Activated CD8-positive, alpha-beta T cell treated with anti-CD3 and anti-CD28 coated beads, Interleukin-2, amount 10 ng/mL, durations not matched to agents 7 days and 5 days (primary cell): ENCODE data around the gene KIF17. TPM values are rescaled to one million over a fixed set of nuclear protein-coding genes. Genes with fewer than 3 reads are reported as not detected.

Experiments
- ATAC-seq: fragments of 150-1000 bp; cut with Tn5 transposase; one replicate; pipeline ENCODE4 v1.10.0; 2021; ENCODE audit warnings: moderate library complexity
- CTCF ChIA-PET: fragments of 350-600 bp; sonication (Branson Sonifier 250); formaldehyde crosslinking; loops from one replicate; lab custom pipeline; 2021; ENCODE audit warnings: antibody characterized with exemption; lab: Charles Lee
- POLR2A ChIA-PET: fragments of 350-600 bp; sonication (Branson Sonifier 250); formaldehyde crosslinking; loops from one replicate; lab custom pipeline; 2021; ENCODE audit warnings: antibody characterized with exemption; lab: Charles Lee
- DNase-seq: peaks from one replicate; pipeline ENCODE4 v3.0.0-alpha.2; 2020
- H3K27ac Mint-ChIP-seq: one replicate; pipeline ENCODE4 v1.8.0; 2021; ENCODE audit warnings: mild to moderate bottlenecking, mixed read lengths
- H3K27me3 Mint-ChIP-seq: one replicate; pipeline ENCODE4 v1.8.0; 2021; ENCODE audit warnings: low read depth, mixed read lengths
- H3K36me3 Mint-ChIP-seq: one replicate; pipeline ENCODE4 v1.8.0; 2021; ENCODE audit warnings: low read depth, mixed read lengths
- H3K4me1 Mint-ChIP-seq: one replicate; pipeline ENCODE4 v1.8.0; 2021; ENCODE audit warnings: low read depth, mixed read lengths
- H3K4me3 Mint-ChIP-seq: one replicate; pipeline ENCODE4 v1.8.0; 2021; ENCODE audit warnings: mild to moderate bottlenecking, mixed read lengths
- H3K9me3 Mint-ChIP-seq: one replicate; pipeline ENCODE4 v1.8.0; 2022; ENCODE audit warnings: mixed read lengths; ENCODE audit not compliant: insufficient read depth
- total RNA-seq, 2 experiments: library from RNA; stranded (reverse); gene quantifications; one replicate each; pipeline ENCODE4 v1.2.3, GENCODE V29; 2021

KIF17 gene
- total RNA-seq, 2 experiments from 2014 or later: not detected

- H3K27me3 Mint-ChIP-seq: no peaks in the 10 kb centered on the region
- H3K36me3 Mint-ChIP-seq: peaks cover 45% of the 10 kb centered on the region
- DNase-seq (no peak), ATAC-seq (no peak)
- H3K4me3 Mint-ChIP-seq: no peak overlapping the region
- H3K27ac Mint-ChIP-seq: no peak overlapping the region
- H3K4me1 Mint-ChIP-seq: no peaks in the 10 kb centered on the region
- POLR2A ChIA-PET: no interaction called here
- CTCF ChIA-PET: interaction anchor here (1.1 kb wide), 1 partner anchor 16 kb away, joined by 4 read pairs; the partner anchor contains the start of gene PINK1
- no peaks in the 10 kb centered on the region for H3K9me3 Mint-ChIP-seq
Observed at GRCh38 chr1:20648946-20649345, 68.9 kb downstream of the KIF17 start.

- H3K36me3 Mint-ChIP-seq: peaks cover 40% of the 10 kb centered on the region
- no peak for DNase-seq
- ChIA-PET POLR2A (no interaction called here), CTCF (interaction anchor here (0.8 kb wide), 1 partner anchor 16 kb away, joined by 3 read pairs; no protein-coding TSS in a partner anchor)
- no peak overlapping the region for H3K27ac Mint-ChIP-seq
- no peaks in the 10 kb centered on the region for H3K9me3 Mint-ChIP-seq
- ATAC-seq: no peak
- no peaks in the 10 kb centered on the region for H3K27me3 Mint-ChIP-seq
- H3K4me3 Mint-ChIP-seq: no peak overlapping the region
- H3K4me1 Mint-ChIP-seq: no peaks in the 10 kb centered on the region
Observed at GRCh38 chr1:20648438-20648837, 69.4 kb downstream of the KIF17 start.

- H3K27me3 Mint-ChIP-seq: no peaks in the 10 kb centered on the region
- no peak overlapping the region for H3K4me3 Mint-ChIP-seq
- H3K4me1 Mint-ChIP-seq: no peaks in the 10 kb centered on the region
- ChIA-PET POLR2A (interaction anchor here (0.7 kb wide), 1 partner anchor 107 kb away, joined by 3 read pairs; no protein-coding TSS in a partner anchor), CTCF (interaction anchor here (1.5 to 2.0 kb wide), 2 partner anchors 10 to 16 kb away, joined by 4 to 5 read pairs; partner anchors contain the start of gene DDOST)
- ATAC-seq (no peak), DNase-seq (no peak)
- no peak overlapping the region for H3K27ac Mint-ChIP-seq
- H3K36me3 Mint-ChIP-seq: peaks cover 13% of the 10 kb centered on the region
- no peaks in the 10 kb centered on the region for H3K9me3 Mint-ChIP-seq
Observed at GRCh38 chr1:20645414-20645813, 72.4 kb downstream of the KIF17 start.

GRCh38 chr1:20644416-20644815 is 73.4 kb downstream of the KIF17 start:
- no peak for DNase-seq
- no peaks in the 10 kb centered on the region for H3K27me3 Mint-ChIP-seq

GRCh38 chr1:20643080-20643479 is 74.7 kb downstream of the KIF17 start:
- ATAC-seq: no peak
- Mint-ChIP-seq H3K4me1 (no peaks in the 10 kb centered on the region), H3K27me3 (no peaks in the 10 kb centered on the region), H3K4me3 (no peak overlapping the region), H3K27ac (no peak overlapping the region), H3K36me3 (no peaks in the 10 kb centered on the region), H3K9me3 (no peaks in the 10 kb centered on the region)
- ChIA-PET CTCF (interaction anchor here (2.9 kb wide), 1 partner anchor 10 kb away, joined by 11 read pairs; the partner anchor contains the start of gene PINK1), POLR2A (no interaction called here)
- DNase-seq: no peak

More at GRCh38 chr1:20644416-20644815, 73.4 kb downstream of the KIF17 start:
- Mint-ChIP-seq H3K4me1 (no peaks in the 10 kb centered on the region), H3K27ac (no peak overlapping the region), H3K36me3 (peaks cover 5% of the 10 kb centered on the region), H3K4me3 (no peak overlapping the region), H3K9me3 (no peaks in the 10 kb centered on the region)
- CTCF ChIA-PET: no interaction called here
- no peak for ATAC-seq
- POLR2A ChIA-PET: no interaction called here

- DNase-seq (no peak), ATAC-seq (no peak)
- H3K9me3 Mint-ChIP-seq: no peaks in the 10 kb centered on the region
- H3K27ac Mint-ChIP-seq: no peak overlapping the region
- H3K36me3 Mint-ChIP-seq: no peaks in the 10 kb centered on the region
- ChIA-PET POLR2A (interaction anchor here (0.6 to 1.2 kb wide), 2 partner anchors 9 to 93 kb away, joined by 3 to 4 read pairs; no protein-coding TSS in a partner anchor), CTCF (interaction anchor here (1.8 to 2.9 kb wide), 2 partner anchors 9 to 120 kb away, joined by 6 to 11 read pairs; partner anchors contain the start of gene PINK1)
- H3K27me3 Mint-ChIP-seq: no peaks in the 10 kb centered on the region
- no peak overlapping the region for H3K4me3 Mint-ChIP-seq
- no peaks in the 10 kb centered on the region for H3K4me1 Mint-ChIP-seq
Observed at GRCh38 chr1:20641975-20642374, 75.8 kb downstream of the KIF17 start.

GRCh38 chr1:20640183-20640597 is 77.6 kb downstream of the KIF17 start:
- Mint-ChIP-seq H3K36me3 (no peaks in the 10 kb centered on the region), H3K9me3 (no peaks in the 10 kb centered on the region), H3K4me3 (no peak overlapping the region), H3K27me3 (no peaks in the 10 kb centered on the region), H3K4me1 (no peaks in the 10 kb centered on the region), H3K27ac (no peak overlapping the region)
- POLR2A ChIA-PET: no interaction called here
- peak; percentile 76 for ATAC-seq
- peak; percentile 76 for DNase-seq
- CTCF ChIA-PET: interaction anchor here (1.1 to 1.9 kb wide), 3 partner anchors 10 to 65 kb away, joined by 3 to 5 read pairs (median 5); partner anchors contain the start of gene DDOST

GRCh38 chr1:20636785-20637347 is 80.9 kb downstream of the KIF17 start:
- CTCF ChIA-PET: interaction anchor here (1.7 kb wide), 1 partner anchor 115 kb away, joined by 4 read pairs; no protein-coding TSS in a partner anchor
- Mint-ChIP-seq H3K27me3 (no peaks in the 10 kb centered on the region), H3K9me3 (no peaks in the 10 kb centered on the region), H3K4me3 (no peak overlapping the region), H3K4me1 (peaks cover 10% of the 10 kb centered on the region), H3K27ac (no peak overlapping the region), H3K36me3 (no peaks in the 10 kb centered on the region)
- ATAC-seq (no peak), DNase-seq (no peak)
- POLR2A ChIA-PET: interaction anchor here (1.9 kb wide), 1 partner anchor 24 kb away, joined by 5 read pairs; no protein-coding TSS in a partner anchor

- peak; percentile 33 for DNase-seq
- ATAC-seq: peak; percentile 53
- H3K9me3 Mint-ChIP-seq: no peaks in the 10 kb centered on the region
- H3K27ac Mint-ChIP-seq: no peak overlapping the region
- peak overlapping the region; percentile 80 for H3K4me3 Mint-ChIP-seq
- ChIA-PET POLR2A (interaction anchor here (2.3 kb wide), 1 partner anchor 152 kb away, joined by 6 read pairs; the partner anchor contains the start of gene HP1BP3), CTCF (interaction anchor here (0.6 to 4.7 kb wide), 13 partner anchors 11 to 752 kb away, joined by 3 to 58 read pairs (median 6); partner anchors contain the start of genes DDOST, MUL1 and OTUD3)
- H3K36me3 Mint-ChIP-seq: no peaks in the 10 kb centered on the region
- peaks cover 10% of the 10 kb centered on the region for H3K4me1 Mint-ChIP-seq
- H3K27me3 Mint-ChIP-seq: peaks cover 2% of the 10 kb centered on the region
Observed at GRCh38 chr1:20634594-20635084, 83.2 kb downstream of the KIF17 start.

GRCh38 chr1:20634065-20634593 is 83.7 kb downstream of the KIF17 start:
- Mint-ChIP-seq H3K9me3 (no peaks in the 10 kb centered on the region), H3K36me3 (no peaks in the 10 kb centered on the region), H3K4me3 (peak overlapping the region; percentile 80), H3K27ac (peak overlapping the region; percentile 34), H3K27me3 (peaks cover 2% of the 10 kb centered on the region), H3K4me1 (peaks cover 10% of the 10 kb centered on the region)
- DNase-seq: peak; percentile 42
- POLR2A ChIA-PET: interaction anchor here (0.6 to 2.3 kb wide), 6 partner anchors 10 to 1391 kb away, joined by 3 to 6 read pairs (median 4); partner anchors contain the start of gene HP1BP3
- CTCF ChIA-PET: interaction anchor here (0.6 to 4.7 kb wide), 33 partner anchors 8 to 752 kb away, joined by 3 to 58 read pairs (median 4); partner anchors contain the start of genes CDA, DDOST, MUL1 and OTUD3
- ATAC-seq: peak; percentile 21
